Lower leg skin (tissue), 4 donors: ENCODE measurements around the gene MAPK8. TPM values are rescaled to one million over a fixed set of nuclear protein-coding genes. Genes with fewer than 3 reads are reported as not detected.

ENCODE experiments used
- DNase-seq, 2 donors: peaks; one replicate each; pipeline ENCODE4 v3.0.0-alpha.2; 2019; ENCODE audit warnings: low spot score in 2 of 2
- H3K4me3 ChIP-seq: fragments of 200-600 bp; sonication (generic); 2 replicates; pipeline ENCODE4 v1.5.1; 2017; ENCODE audit warnings: mild to moderate bottlenecking, low read depth; ENCODE audit not compliant: poor library complexity, severe bottlenecking
- CTCF ChIP-seq, 3 donors: fragments of 450-650 bp; IDR thresholded peaks; one replicate each; pipeline ENCODE4 v1.5.1; 2016; ENCODE audit warnings: antibody characterized with exemption in 3 of 3, mild to moderate bottlenecking in 3 of 3, moderate library complexity in 2 of 3
- POLR2A ChIP-seq, 2 donors: fragments of 450-650 bp; IDR thresholded peaks; one replicate each; pipeline ENCODE4 v1.6.1; 2016 to 2017; ENCODE audit warnings: antibody characterized with exemption in 2 of 2, mild to moderate bottlenecking in 1 of 2, moderate library complexity in 1 of 2
- WGBS, 2 donors: methylation state at CpG; one replicate each; pipeline ENCODE4 v1.1.5; 2018; 5-methylcytosine and 5-hydroxymethylcytosine counted together
- intact Hi-C: fragments of 100-400 bp; cut with DNase I; formaldehyde crosslinking; loops from one replicate; pipeline ENCODE4 v1.15.0; 2023; ENCODE audit warnings: low total_unique reads
- total RNA-seq, 4 donors: library from RNA; depleted of rRNA; stranded (reverse); fragments of >200 nt; gene quantifications; one replicate each; pipeline ENCODE4 v1.1.0, GENCODE V29; 2016

Gene MAPK8
- total RNA-seq, 4 donors from 2014 or later = 26.7 to 58.6 (median 44.0) TPM

DNA sequence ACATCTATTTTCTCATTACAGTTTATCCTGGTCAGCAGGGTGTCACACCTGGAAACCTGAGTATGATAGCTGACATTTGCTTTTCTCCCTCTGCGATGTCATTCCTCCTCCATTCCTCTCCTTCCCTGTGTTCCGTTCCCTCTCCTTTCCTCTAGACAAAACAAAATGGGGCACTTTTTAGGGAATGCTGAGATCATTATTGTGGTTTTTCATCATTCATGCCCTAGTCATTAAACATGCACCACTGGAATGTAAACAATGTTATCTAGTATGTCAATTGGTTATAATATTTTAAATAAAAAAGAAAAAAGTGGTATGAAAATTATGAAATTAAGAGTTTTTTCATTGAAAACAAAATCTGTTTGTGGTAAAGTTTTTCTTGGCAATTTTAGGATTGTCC lies 132.6 kb downstream of the MAPK8 start:
- TF ChIP-seq CTCF (IDR thresholded peaks at IDR 0.05) (no peak), POLR2A (IDR thresholded peaks at IDR 0.05) (no peak)
- 87 to 94% methylated on average over 2 of the region's 2 CpGs for WGBS, 2 donors
- no peak overlapping the region for H3K4me3 ChIP-seq
- intact Hi-C loops = no loop called here
- no peak for DNase-seq

DNA sequence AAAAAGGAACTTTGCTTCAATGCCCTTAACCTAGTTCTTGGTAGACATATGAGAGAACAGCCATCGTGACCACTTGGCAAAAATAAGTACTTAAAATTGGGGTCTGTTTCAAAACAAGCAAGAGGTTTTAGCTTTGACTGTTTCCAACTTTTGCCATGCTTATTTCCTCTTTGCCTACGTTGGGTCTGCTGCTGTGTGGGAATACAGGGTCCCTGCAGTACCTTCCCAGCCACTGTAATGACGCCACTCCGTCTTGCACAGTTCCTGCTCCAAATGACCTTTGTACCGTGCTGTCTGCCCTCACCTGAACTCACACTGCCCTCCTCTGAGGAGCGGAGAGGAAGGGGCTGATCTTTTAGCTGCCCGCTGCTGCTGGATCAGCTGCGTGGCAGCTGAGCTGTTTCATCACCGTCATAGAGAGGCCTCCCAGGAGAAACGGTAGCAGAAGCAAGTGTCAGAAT lies 133.1 kb downstream of the MAPK8 start:
- TF ChIP-seq POLR2A (IDR thresholded peaks at IDR 0.05) (no peak), CTCF (IDR thresholded peaks at IDR 0.05) (no peak)
- intact Hi-C loops = no loop called here
- H3K4me3 ChIP-seq = no peak overlapping the region
- no peak for DNase-seq
- 73 to 74% methylated on average over 10 of the region's 10 CpGs for WGBS, 2 donors

DNA sequence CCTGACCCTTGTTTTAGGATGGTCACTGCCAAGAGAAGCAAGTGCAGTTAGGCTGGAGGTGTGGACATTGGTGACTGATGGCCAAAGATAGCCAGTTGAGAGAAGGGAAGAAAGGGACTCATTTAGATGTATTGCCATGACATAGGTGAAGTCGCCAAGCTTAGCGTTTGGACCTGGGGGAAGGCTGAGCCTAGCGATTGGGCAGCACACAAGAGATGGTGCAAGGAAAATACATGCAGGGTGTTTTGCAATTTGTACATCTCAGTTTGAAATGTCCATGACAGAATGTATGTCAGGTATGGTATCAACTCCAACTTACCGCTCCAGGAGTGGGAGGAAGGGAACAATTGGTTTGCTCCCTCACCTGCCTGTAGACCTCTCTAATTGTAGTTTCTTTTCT lies 134.3 kb downstream of the MAPK8 start:
- intact Hi-C loops = no loop called here
- H3K4me3 ChIP-seq = no peak overlapping the region
- no peak for TF ChIP-seq CTCF (IDR thresholded peaks at IDR 0.05)
- TF ChIP-seq POLR2A (IDR thresholded peaks at IDR 0.05) = no peak
- DNase-seq = no peak
- 89 to 94% methylated on average over 4 of the region's 4 CpGs for WGBS, 2 donors

GRCh38 chr10:48442090-48442808 lies 135.8 kb downstream of the MAPK8 start:
- intact Hi-C loops = no loop called here
- DNase-seq = peak in 1 of 2 donors; percentile 70
- 79 to 84% methylated on average over 11 of the region's 11 CpGs for WGBS, 2 donors
- H3K4me3 ChIP-seq = no peak overlapping the region
- no peak for TF ChIP-seq POLR2A (IDR thresholded peaks at IDR 0.05)
- TF ChIP-seq CTCF (IDR thresholded peaks at IDR 0.05) = no peak

GRCh38 chr10:48442809-48443177 lies 136.3 kb downstream of the MAPK8 start:
- DNase-seq = peak in 1 of 2 donors; percentile 77
- no peak overlapping the region for H3K4me3 ChIP-seq
- 69 to 85% methylated on average over 4 to 5 of the region's 5 CpGs for WGBS, 2 donors
- no peak for TF ChIP-seq CTCF (IDR thresholded peaks at IDR 0.05)
- TF ChIP-seq POLR2A (IDR thresholded peaks at IDR 0.05) = no peak
- intact Hi-C loops = no loop called here

GRCh38 chr10:48444266-48444665 lies 137.8 kb downstream of the MAPK8 start:
- TF ChIP-seq CTCF (IDR thresholded peaks at IDR 0.05) (no peak), POLR2A (IDR thresholded peaks at IDR 0.05) (no peak)
- 70 to 89% methylated on average over 2 of the region's 2 CpGs for WGBS, 2 donors
- intact Hi-C loops = no loop called here
- no peak for DNase-seq
- no peak overlapping the region for H3K4me3 ChIP-seq
